PFSK-1 (cell line): Measurements from ENCODE around the gene ZNF239.

Source experiments
- POLR2AphosphoS5 ChIP-seq: IDR thresholded peaks from 2 replicates; pipeline ENCODE4 v1.6.1; 2012; ENCODE audit warnings: low read depth, mild to moderate bottlenecking, control low read depth, low read length, moderate library complexity
- REST ChIP-seq, 2 experiments: IDR thresholded peaks; 2 replicates each; pipeline versions ENCODE4 v1.6.1 to v1.8.0; 2011 to 2012; ENCODE audit warnings: low read depth in 2 of 2, low read length in 2 of 2, control low read depth in 1 of 2, inconsistent platforms in 1 of 2, mild to moderate bottlenecking in 1 of 2, moderate library complexity in 1 of 2; ENCODE audit not compliant: insufficient read depth in 1 of 2
- TAF1 ChIP-seq: IDR thresholded peaks from 2 replicates; pipeline ENCODE4 v1.6.1; 2012; ENCODE audit warnings: low read length, control low read depth, borderline replicate concordance; ENCODE audit not compliant: insufficient read depth

GRCh38 chr10:43598446-43598845, 24.0 kb upstream of the ZNF239 start:
- no peak for TF ChIP-seq POLR2AphosphoS5
- no peak for TF ChIP-seq REST (IDR thresholded peaks at IDR 0.05; ENCODE audit: insufficient read depth in 1 of 2, low read depth in 2 of 2, low read length in 2 of 2)
- no peak for TF ChIP-seq TAF1
